HepG2 (cell line): ENCODE measurements around the gene SCAMP3. TPM values are rescaled to one million over a fixed set of nuclear protein-coding genes. Genes with fewer than 3 reads are reported as not detected.
A peak's percentile ranks its signal among the peaks of the same experiment; 100 is the strongest.

Experiments used
- CBX2 ChIP-seq, 2 experiments: fragments of 200-600 bp in 1 of 2; sonication (generic); formaldehyde crosslinking in 1 of 2; IDR thresholded peaks; 2 replicates each; pipeline versions ENCODE4 v1.7.0 to v1.8.1; 2018 to 2022; ENCODE audit warnings: low read depth in 2 of 2, low read length in 1 of 2, mild to moderate bottlenecking in 1 of 2, missing genetic modification reagents in 1 of 2
- CREB3 ChIP-seq: sonication (generic); formaldehyde crosslinking; IDR thresholded peaks from 2 replicates; pipeline ENCODE4 v1.5.0; 2020; ENCODE audit warnings: missing genetic modification reagents
- DDIT3 ChIP-seq: sonication (generic); formaldehyde crosslinking; IDR thresholded peaks from 2 replicates; pipeline ENCODE4 v1.4.0; 2020; ENCODE audit warnings: mild to moderate bottlenecking, missing genetic modification reagents
- EEA1 ChIP-seq: sonication (generic); formaldehyde crosslinking; IDR thresholded peaks from 2 replicates; pipeline ENCODE4 v1.5.1; 2020; ENCODE audit warnings: mild to moderate bottlenecking, missing genetic modification reagents, borderline replicate concordance
- ETV6 ChIP-seq: sonication (generic); formaldehyde crosslinking; conservative IDR thresholded peaks from 2 replicates; pipeline ENCODE4 v1.4.0; 2020; ENCODE audit warnings: missing genetic modification reagents
- GATAD1 ChIP-seq: IDR thresholded peaks from 2 replicates; pipeline ENCODE4 v1.6.1; 2016; ENCODE audit warnings: missing genetic modification reagents, missing compliant biosample characterization
- GPN1 ChIP-seq: sonication (generic); formaldehyde crosslinking; IDR thresholded peaks from 2 replicates; pipeline ENCODE4 v1.5.1; 2020; ENCODE audit warnings: missing genetic modification reagents, borderline replicate concordance
- MIER2 ChIP-seq: IDR thresholded peaks from 2 replicates; pipeline ENCODE4 v1.6.1; 2016; ENCODE audit warnings: missing biosample characterization, missing genetic modification reagents
- SCMH1 ChIP-seq: sonication (generic); formaldehyde crosslinking; IDR thresholded peaks from 2 replicates; pipeline ENCODE4 v1.9.0; 2021; ENCODE audit warnings: missing genetic modification reagents, mild to moderate bottlenecking, borderline replicate concordance
- SNAPC5 ChIP-seq: sonication (generic); formaldehyde crosslinking; IDR thresholded peaks from 2 replicates; pipeline ENCODE4 v1.8.1; 2023; ENCODE audit warnings: mild to moderate bottlenecking, missing genetic modification reagents, borderline replicate concordance
- SP2 ChIP-seq: sonication (generic); formaldehyde crosslinking; IDR thresholded peaks from 2 replicates; pipeline ENCODE4 v1.5.1; 2020; ENCODE audit warnings: mild to moderate bottlenecking, missing genetic modification reagents
- TEAD2 ChIP-seq: sonication (generic); formaldehyde crosslinking; IDR thresholded peaks from 2 replicates; pipeline ENCODE4 v1.9.0; 2021; ENCODE audit warnings: missing genetic modification reagents
- TMF1 ChIP-seq: sonication (generic); formaldehyde crosslinking; IDR thresholded peaks from 2 replicates; pipeline ENCODE4 v1.8.1; 2022; ENCODE audit warnings: low read depth, missing genetic modification reagents
- ZIK1 ChIP-seq: sonication (generic); formaldehyde crosslinking; IDR thresholded peaks from 2 replicates; pipeline ENCODE4 v1.5.0; 2020; ENCODE audit warnings: mild to moderate bottlenecking, low read depth, missing genetic modification reagents, borderline replicate concordance
- ZNF160 ChIP-seq: sonication (generic); formaldehyde crosslinking; IDR thresholded peaks from 2 replicates; pipeline ENCODE4 v1.8.0; 2022; ENCODE audit warnings: mild to moderate bottlenecking, inconsistent platforms, missing genetic modification reagents
- ZNF280D ChIP-seq: sonication (generic); formaldehyde crosslinking; IDR thresholded peaks from 2 replicates; pipeline ENCODE4 v1.5.1; 2020; ENCODE audit warnings: mild to moderate bottlenecking, missing genetic modification reagents
- ZNF44 ChIP-seq: sonication (generic); formaldehyde crosslinking; IDR thresholded peaks from 2 replicates; pipeline ENCODE4 v1.5.1; 2020; ENCODE audit warnings: mild to moderate bottlenecking, missing genetic modification reagents
- ZNF468 ChIP-seq: sonication (generic); formaldehyde crosslinking; IDR thresholded peaks from 2 replicates; pipeline ENCODE4 v1.8.0; 2022; ENCODE audit warnings: mild to moderate bottlenecking, moderate library complexity, missing genetic modification reagents
- ZNF557 ChIP-seq: sonication (generic); formaldehyde crosslinking; IDR thresholded peaks from 2 replicates; pipeline ENCODE4 v1.4.0; 2020; ENCODE audit warnings: missing genetic modification reagents
- ZNF724P ChIP-seq: sonication (generic); formaldehyde crosslinking; IDR thresholded peaks from 2 replicates; pipeline ENCODE4 v1.8.0; 2022; ENCODE audit warnings: missing genetic modification reagents, borderline replicate concordance
- ZNF790 ChIP-seq: sonication (generic); formaldehyde crosslinking; IDR thresholded peaks from 2 replicates; pipeline ENCODE4 v1.8.0; 2022; ENCODE audit warnings: missing genetic modification reagents, mild to moderate bottlenecking, borderline replicate concordance
- ZNF883 ChIP-seq: sonication (generic); formaldehyde crosslinking; IDR thresholded peaks from 2 replicates; pipeline ENCODE4 v1.5.1; 2020; ENCODE audit warnings: mild to moderate bottlenecking, missing genetic modification reagents; ENCODE audit errors: not compliant biosample characterization
- ZUFSP ChIP-seq: sonication (generic); formaldehyde crosslinking; IDR thresholded peaks from 2 replicates; pipeline ENCODE4 v1.9.0; 2021; ENCODE audit warnings: missing genetic modification reagents, mild to moderate bottlenecking, borderline replicate concordance
- polyA plus RNA-seq, 8 experiments: library from polyadenylated mRNA; depleted of rRNA in 3 of 8; stranded (reverse) in 7 of 8; unstranded in 1 of 8; fragments of >200 nt; fragmentation: Illumina TruSeq in 4 of 8; extraction: Trizol in 4 of 8; gene quantifications; 2 replicates each; pipeline versions ENCODE4 v1.2.1 to v1.2.3, GENCODE V29; 2011 to 2016; ENCODE audit warnings: low read depth in 4 of 8, missing spikeins in 1 of 8, mixed read lengths in 1 of 8; ENCODE audit not compliant: insufficient read depth in 1 of 8
- total RNA-seq, 5 experiments: library from RNA; depleted of rRNA; stranded (reverse); fragments of >200 nt; fragmentation: Illumina TruSeq; extraction: Trizol; gene quantifications; 2 replicates each; pipeline ENCODE4 v1.2.3, GENCODE V29; 2016; ENCODE audit warnings: low read depth in 1 of 5

The SCAMP3 gene
- total and polyA plus RNA-seq, 2 of the 13 experiments (the other 11 are each of a cell fraction or from before 2014, with no cell fraction given), result 46.8 to 83.3 TPM

- TF ChIP-seq ZUFSP (CRISPR knock-in tag) (no peak), CREB3 (CRISPR knock-in tag) (no peak), EEA1 (CRISPR knock-in tag) (no peak), TEAD2 (no peak), ZNF883 (peak; percentile 50), ETV6 (CRISPR knock-in tag) (no peak), CBX2 (IDR thresholded peaks at IDR 0.05; ENCODE audit: low read depth, low read length) (no peak), CBX2 (CRISPR knock-in tag; IDR thresholded peaks at IDR 0.05; ENCODE audit: low read depth) (no peak), ZNF557 (no peak), ZNF468 (CRISPR knock-in tag) (no peak), ZNF790 (CRISPR knock-in tag) (no peak), ZNF280D (CRISPR knock-in tag) (no peak), ZNF724P (no peak), ZNF160 (no peak), ZIK1 (CRISPR knock-in tag) (peak; percentile 29; the same call in 1 of the 2 replicates), DDIT3 (no peak), MIER2 (CRISPR knock-in tag) (0 out of 2 replicates have a peak, but pooled peaks have one; percentile 46), SP2 (CRISPR knock-in tag) (peak; percentile 65), TMF1 (CRISPR knock-in tag) (0 out of 2 replicates have a peak, but pooled peaks have one; percentile 27), SCMH1 (no peak), ZNF44 (CRISPR knock-in tag) (no peak), SNAPC5 (no peak), GPN1 (CRISPR knock-in tag) (no peak), GATAD1 (CRISPR knock-in tag) (peak; percentile 92)
These were observed 11.4 kb upstream of the SCAMP3 start, which contains the start of gene CLK2 (continued) for GRCh38 chr1:155273343-155274245.
